Neural cell (in vitro differentiated cells): ENCODE measurements around the gene DDX31. TPM values are rescaled to one million over a fixed set of nuclear protein-coding genes. Genes with fewer than 3 reads are reported as not detected.

ENCODE experiments used
- H2AFZ ChIP-seq: fragments of 200-600, 300-800 bp; sonication (generic), shearing (Covaris generic); 2 replicates; pipeline ENCODE4 v1.6.0; 2014; ENCODE audit warnings: low read depth, mild to moderate bottlenecking, antibody characterized with exemption, low read length, moderate library complexity
- H3F3A ChIP-seq: fragments of 200-600 bp; shearing (Covaris generic); 2 replicates; pipeline ENCODE4 v1.6.1; 2016; ENCODE audit warnings: mild to moderate bottlenecking, moderate library complexity, mixed read lengths, antibody characterized with exemption, low read length; ENCODE audit not compliant: insufficient read depth, poor library complexity, severe bottlenecking
- H3K27ac ChIP-seq: fragments of 200-600, 300-800 bp; sonication (generic), shearing (Covaris generic); 2 replicates; pipeline ENCODE4 v1.5.1; 2014; ENCODE audit warnings: mild to moderate bottlenecking, low read length, moderate library complexity
- H3K27me3 ChIP-seq: fragments of 300-800, 200-600 bp; sonication (generic), shearing (Covaris generic); 2 replicates; pipeline ENCODE4 v1.6.0; 2014; ENCODE audit warnings: mild to moderate bottlenecking, low read depth, low read length, moderate library complexity; ENCODE audit not compliant: insufficient read depth
- H3K36me3 ChIP-seq: fragments of 300-800, 200-600 bp; sonication (generic), shearing (Covaris generic); 2 replicates; pipeline ENCODE4 v1.5.1; 2014; ENCODE audit warnings: mild to moderate bottlenecking, antibody characterized with exemption, low read length, moderate library complexity; ENCODE audit not compliant: insufficient read depth
- H3K4me2 ChIP-seq: fragments of 300-800, 200-600 bp; sonication (generic), shearing (Covaris generic); 2 replicates; pipeline ENCODE4 v1.6.0; 2014; ENCODE audit warnings: mild to moderate bottlenecking, low read length
- H3K4me3 ChIP-seq: fragments of 300-800, 200-600 bp; sonication (generic), shearing (Covaris generic); 2 replicates; pipeline ENCODE4 v1.5.1; 2014; ENCODE audit warnings: mild to moderate bottlenecking, low read length, moderate library complexity
- H3K79me2 ChIP-seq: fragments of 200-600 bp; shearing (Covaris generic); replicated peaks from 2 replicates; pipeline ENCODE4 v1.6.0; 2014; ENCODE audit warnings: mild to moderate bottlenecking, low read length, moderate library complexity; ENCODE audit not compliant: insufficient read depth
- H3K9ac ChIP-seq: fragments of 300-800, 200-600 bp; sonication (generic), shearing (Covaris generic); 2 replicates; pipeline ENCODE4 v1.6.1; 2016; ENCODE audit warnings: mild to moderate bottlenecking, low read length, mixed read lengths
- H3K9me2 ChIP-seq: fragments of 200-600 bp; shearing (Covaris generic); 2 replicates; pipeline ENCODE4 v1.6.1; 2016; ENCODE audit warnings: mild to moderate bottlenecking, low read length, mixed read lengths; ENCODE audit not compliant: insufficient read depth
- H3K9me3 ChIP-seq: fragments of 200-600, 300-800 bp; sonication (generic), shearing (Covaris generic); 2 replicates; pipeline ENCODE4 v1.6.1; 2016; ENCODE audit warnings: mild to moderate bottlenecking, mixed run types, low read length, moderate library complexity, mixed read lengths
- H4K20me1 ChIP-seq: fragments of 200-600 bp; shearing (Covaris generic); 2 replicates; pipeline ENCODE4 v1.6.1; 2016; ENCODE audit warnings: mild to moderate bottlenecking, mixed run types; ENCODE audit not compliant: insufficient read depth
- EP300 ChIP-seq: fragments of 450-650 bp; conservative IDR thresholded peaks from 2 replicates; pipeline ENCODE4 v1.6.1; 2014; ENCODE audit warnings: antibody characterized with exemption, mild to moderate bottlenecking, moderate library complexity; ENCODE audit not compliant: poor library complexity, severe bottlenecking
- EZH2 ChIP-seq: fragments of 200-600, 300-800 bp; shearing (Covaris generic), sonication (generic); IDR thresholded peaks from 2 replicates; pipeline ENCODE4 v1.6.1; 2014; ENCODE audit warnings: antibody characterized with exemption, low read length, borderline replicate concordance, mild to moderate bottlenecking; ENCODE audit not compliant: insufficient read depth, poor library complexity, severe bottlenecking
- MXI1 ChIP-seq: fragments of 450-650 bp; conservative IDR thresholded peaks from 2 replicates; pipeline ENCODE4 v1.6.1; 2014; ENCODE audit warnings: antibody characterized with exemption, mild to moderate bottlenecking; ENCODE audit not compliant: poor library complexity, severe bottlenecking
- POLR2AphosphoS5 ChIP-seq: IDR thresholded peaks from 2 replicates; pipeline ENCODE4 v1.6.1; 2012
- RAD21 ChIP-seq: fragments of 450-650 bp; conservative IDR thresholded peaks from 2 replicates; pipeline ENCODE4 v1.6.1; 2014; ENCODE audit warnings: antibody characterized with exemption, mild to moderate bottlenecking, moderate library complexity
- SMC3 ChIP-seq: fragments of 450-650 bp; conservative IDR thresholded peaks from 2 replicates; pipeline ENCODE4 v1.6.1; 2014; ENCODE audit warnings: antibody characterized with exemption, mild to moderate bottlenecking, moderate library complexity; ENCODE audit not compliant: poor library complexity
- TAF1 ChIP-seq: IDR thresholded peaks from 2 replicates; pipeline ENCODE4 v1.6.1; 2012; ENCODE audit warnings: low read depth
- polyA plus RNA-seq: library from polyadenylated mRNA; depleted of rRNA; stranded (reverse); fragments of >200 nt; gene quantifications from 2 replicates; pipeline ENCODE4 v1.2.3, GENCODE V29; 2014
- TF ChIP-seq, protein P1 (sequence below): IDR thresholded peaks from 2 replicates; pipeline ENCODE4 v1.6.1; 2012; ENCODE audit warnings: borderline replicate concordance
- TF ChIP-seq, protein P2 (sequence below): fragments of 450-650 bp; IDR thresholded peaks from 2 replicates; pipeline ENCODE4 v1.5.1; 2014; ENCODE audit warnings: antibody characterized with exemption, mild to moderate bottlenecking, moderate library complexity; ENCODE audit not compliant: poor library complexity, severe bottlenecking

Gene DDX31
- polyA plus RNA-seq, 1 donor from 2014 or later, result 12.8 TPM

DNA sequence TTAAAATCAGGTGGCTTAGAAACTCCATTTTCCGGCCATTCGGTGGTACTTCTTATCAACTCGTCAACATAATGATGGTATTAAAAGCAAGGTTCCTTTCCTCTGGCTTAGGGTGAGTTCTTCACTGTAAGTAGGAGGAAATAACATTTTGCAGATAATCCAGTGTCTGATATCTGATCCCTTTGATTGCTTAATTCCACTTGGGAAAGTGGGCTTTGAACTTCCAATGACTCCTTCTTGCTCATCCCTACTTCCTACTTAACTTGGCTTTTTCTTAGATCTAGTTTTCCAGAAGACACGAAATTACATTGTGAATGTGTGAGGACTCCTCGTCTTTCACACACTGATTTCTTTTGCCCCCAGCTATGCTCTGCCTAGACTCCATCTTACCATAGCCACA lies 31.5 kb downstream of the DDX31 start:
- Histone ChIP-seq H3K4me2 (no peak overlapping the region), H3K27ac (no peak overlapping the region), H4K20me1 (no peaks in the 10 kb centered on the region), H3K4me3 (no peak overlapping the region), H3F3A (no peaks in the 10 kb centered on the region), H3K36me3 (no peaks in the 10 kb centered on the region), H3K79me2 (no peaks in the 10 kb centered on the region), H3K27me3 (no peaks in the 10 kb centered on the region), H3K9me2 (no peaks in the 10 kb centered on the region), H3K9me3 (no peaks in the 10 kb centered on the region), H3K9ac (no peak overlapping the region), H2AFZ (no peak overlapping the region)
- TF ChIP-seq, protein P1, sequence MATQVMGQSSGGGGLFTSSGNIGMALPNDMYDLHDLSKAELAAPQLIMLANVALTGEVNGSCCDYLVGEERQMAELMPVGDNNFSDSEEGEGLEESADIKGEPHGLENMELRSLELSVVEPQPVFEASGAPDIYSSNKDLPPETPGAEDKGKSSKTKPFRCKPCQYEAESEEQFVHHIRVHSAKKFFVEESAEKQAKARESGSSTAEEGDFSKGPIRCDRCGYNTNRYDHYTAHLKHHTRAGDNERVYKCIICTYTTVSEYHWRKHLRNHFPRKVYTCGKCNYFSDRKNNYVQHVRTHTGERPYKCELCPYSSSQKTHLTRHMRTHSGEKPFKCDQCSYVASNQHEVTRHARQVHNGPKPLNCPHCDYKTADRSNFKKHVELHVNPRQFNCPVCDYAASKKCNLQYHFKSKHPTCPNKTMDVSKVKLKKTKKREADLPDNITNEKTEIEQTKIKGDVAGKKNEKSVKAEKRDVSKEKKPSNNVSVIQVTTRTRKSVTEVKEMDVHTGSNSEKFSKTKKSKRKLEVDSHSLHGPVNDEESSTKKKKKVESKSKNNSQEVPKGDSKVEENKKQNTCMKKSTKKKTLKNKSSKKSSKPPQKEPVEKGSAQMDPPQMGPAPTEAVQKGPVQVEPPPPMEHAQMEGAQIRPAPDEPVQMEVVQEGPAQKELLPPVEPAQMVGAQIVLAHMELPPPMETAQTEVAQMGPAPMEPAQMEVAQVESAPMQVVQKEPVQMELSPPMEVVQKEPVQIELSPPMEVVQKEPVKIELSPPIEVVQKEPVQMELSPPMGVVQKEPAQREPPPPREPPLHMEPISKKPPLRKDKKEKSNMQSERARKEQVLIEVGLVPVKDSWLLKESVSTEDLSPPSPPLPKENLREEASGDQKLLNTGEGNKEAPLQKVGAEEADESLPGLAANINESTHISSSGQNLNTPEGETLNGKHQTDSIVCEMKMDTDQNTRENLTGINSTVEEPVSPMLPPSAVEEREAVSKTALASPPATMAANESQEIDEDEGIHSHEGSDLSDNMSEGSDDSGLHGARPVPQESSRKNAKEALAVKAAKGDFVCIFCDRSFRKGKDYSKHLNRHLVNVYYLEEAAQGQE, result no peak
- no peak for TF ChIP-seq TAF1
- TF ChIP-seq EZH2, result no peak
- no peak for TF ChIP-seq EP300
- TF ChIP-seq MXI1, result no peak
- TF ChIP-seq RAD21, result no peak
- no peak for TF ChIP-seq SMC3
- TF ChIP-seq, protein P2, sequence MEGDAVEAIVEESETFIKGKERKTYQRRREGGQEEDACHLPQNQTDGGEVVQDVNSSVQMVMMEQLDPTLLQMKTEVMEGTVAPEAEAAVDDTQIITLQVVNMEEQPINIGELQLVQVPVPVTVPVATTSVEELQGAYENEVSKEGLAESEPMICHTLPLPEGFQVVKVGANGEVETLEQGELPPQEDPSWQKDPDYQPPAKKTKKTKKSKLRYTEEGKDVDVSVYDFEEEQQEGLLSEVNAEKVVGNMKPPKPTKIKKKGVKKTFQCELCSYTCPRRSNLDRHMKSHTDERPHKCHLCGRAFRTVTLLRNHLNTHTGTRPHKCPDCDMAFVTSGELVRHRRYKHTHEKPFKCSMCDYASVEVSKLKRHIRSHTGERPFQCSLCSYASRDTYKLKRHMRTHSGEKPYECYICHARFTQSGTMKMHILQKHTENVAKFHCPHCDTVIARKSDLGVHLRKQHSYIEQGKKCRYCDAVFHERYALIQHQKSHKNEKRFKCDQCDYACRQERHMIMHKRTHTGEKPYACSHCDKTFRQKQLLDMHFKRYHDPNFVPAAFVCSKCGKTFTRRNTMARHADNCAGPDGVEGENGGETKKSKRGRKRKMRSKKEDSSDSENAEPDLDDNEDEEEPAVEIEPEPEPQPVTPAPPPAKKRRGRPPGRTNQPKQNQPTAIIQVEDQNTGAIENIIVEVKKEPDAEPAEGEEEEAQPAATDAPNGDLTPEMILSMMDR, result no peak
- TF ChIP-seq POLR2AphosphoS5, result no peak

DNA sequence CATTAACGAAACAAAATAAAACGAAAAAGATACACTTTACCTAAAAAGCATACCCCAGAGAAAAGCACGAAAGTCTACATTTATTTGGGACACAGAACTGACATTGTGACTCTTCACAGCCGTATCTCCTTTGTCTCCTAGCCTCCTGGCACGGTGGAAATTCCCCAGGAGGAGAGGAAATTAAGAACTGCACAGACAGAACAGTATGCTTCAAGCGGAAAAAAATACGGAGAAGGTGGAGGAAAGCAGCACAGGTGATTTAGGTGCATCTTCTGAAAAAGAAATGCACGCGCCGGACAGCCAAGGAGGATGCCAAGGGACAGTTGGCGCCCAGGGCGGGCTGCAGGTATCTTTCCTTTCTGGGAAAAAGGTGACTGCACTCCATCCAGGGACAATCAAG lies 32.0 kb downstream of the DDX31 start:
- no peak overlapping the region for H3K9ac ChIP-seq
- H2AFZ ChIP-seq, result no peak overlapping the region
- no peaks in the 10 kb centered on the region for H3K79me2 ChIP-seq
- no peaks in the 10 kb centered on the region for H3F3A ChIP-seq
- H3K4me2 ChIP-seq, result no peak overlapping the region
- no peaks in the 10 kb centered on the region for H3K9me2 ChIP-seq
- no peak overlapping the region for H3K27ac ChIP-seq
- H3K36me3 ChIP-seq, result no peaks in the 10 kb centered on the region
- no peaks in the 10 kb centered on the region for H4K20me1 ChIP-seq
- H3K4me3 ChIP-seq, result no peak overlapping the region
- no peaks in the 10 kb centered on the region for H3K9me3 ChIP-seq
- no peaks in the 10 kb centered on the region for H3K27me3 ChIP-seq
- TF ChIP-seq TAF1, result no peak
- TF ChIP-seq EP300, result no peak
- TF ChIP-seq RAD21, result no peak
- TF ChIP-seq SMC3, result no peak
- no peak for TF ChIP-seq POLR2AphosphoS5
- no peak for TF ChIP-seq MXI1
- no peak for TF ChIP-seq EZH2
- TF ChIP-seq, protein P2, result no peak
- TF ChIP-seq, protein P1, result no peak
